ENCODE data around the gene NKAP.
A peak's percentile ranks its signal among the peaks of the same experiment; 100 is the strongest.
"Not testable (repeated sequence)": the region's sequence is repeated elsewhere in the genome, so short reads cannot be mapped to it uniquely, and the experiment has no call there.

The NKAP gene

GRCh38 chrX:119941336-119941735, 2.2 kb downstream of the NKAP start:
- DNase-seq (ENCODE audit: low spot score) (no peak), FAIRE-seq (no peak)

GRCh38 chrX:119935215-119935874, 8.2 kb downstream of the NKAP start:
- DNase-seq (ENCODE audit: low spot score) (no peak), FAIRE-seq (no peak)

GRCh38 chrX:119922391-119922790, 21.2 kb downstream of the NKAP start:
- not testable (repeated sequence) for FAIRE-seq; DNase-seq (ENCODE audit: low spot score)

- DNase-seq (ENCODE audit: low spot score) (no peak), FAIRE-seq (no peak)
Measured at GRCh38 chrX:119919835-119920585, 23.5 kb downstream of the NKAP start.

- DNase-seq (ENCODE audit: low spot score) (no peak), FAIRE-seq (no peak)
Measured at GRCh38 chrX:119917877-119918276, 25.7 kb downstream of the NKAP start.

- no peak for FAIRE-seq
- no peak for DNase-seq (ENCODE audit: low spot score)
Measured at GRCh38 chrX:119916310-119916709, 27.2 kb downstream of the NKAP start.

- FAIRE-seq (no peak), DNase-seq (ENCODE audit: low spot score) (no peak)
Measured at GRCh38 chrX:119900976-119901375, 42.6 kb downstream of the NKAP start.

GRCh38 chrX:119899125-119899524, 44.4 kb downstream of the NKAP start:
- no peak for DNase-seq (ENCODE audit: low spot score)
- FAIRE-seq = no peak

GRCh38 chrX:119895843-119896326, 47.7 kb downstream of the NKAP start, which contains the start of gene AKAP14:
Gene AKAP14, plus strand, starts transcription at chrX:119895893. Its CDS starts 7,331 bp downstream, at chrX:119903224.
- DNase-seq (ENCODE audit: low spot score) (no peak), FAIRE-seq (no peak)

GRCh38 chrX:119891961-119892692, 51.4 kb downstream of the NKAP start:
- DNase-seq (ENCODE audit: low spot score); FAIRE-seq: not testable (repeated sequence)

GRCh38 chrX:119890626-119891025, 52.9 kb downstream of the NKAP start:
- DNase-seq (ENCODE audit: low spot score); FAIRE-seq: not testable (repeated sequence)

GRCh38 chrX:119887721-119888425, 55.7 kb downstream of the NKAP start:
- DNase-seq (ENCODE audit: low spot score) (no peak), FAIRE-seq (no peak)

GRCh38 chrX:119885554-119886428, 57.8 kb downstream of the NKAP start:
- DNase-seq (ENCODE audit: low spot score) = peak; percentile 9
- FAIRE-seq = no peak

GRCh38 chrX:119880552-119881437, 62.8 kb downstream of the NKAP start:
- DNase-seq (ENCODE audit: low spot score) (peak; percentile 40), FAIRE-seq (no peak)

GRCh38 chrX:119880076-119880475, 63.5 kb downstream of the NKAP start:
- FAIRE-seq = no peak

GRCh38 chrX:119878740-119879139, 64.8 kb downstream of the NKAP start:
- FAIRE-seq = no peak
- DNase-seq (ENCODE audit: low spot score) = no peak

More at GRCh38 chrX:119880076-119880475, 63.5 kb downstream of the NKAP start:
- DNase-seq (ENCODE audit: low spot score) = no peak

- peak; percentile 61 for FAIRE-seq
- DNase-seq (ENCODE audit: low spot score) = peak; percentile 73
Measured at GRCh38 chrX:119871599-119872395, 71.8 kb downstream of the NKAP start, which contains the start of the genes NDUFA1 and RNF113A. Gene NDUFA1, plus strand, starts transcription at chrX:119871832. Its CDS starts 80 bp downstream, at chrX:119871912. Gene RNF113A, minus strand, starts transcription at chrX:119871733. Its CDS starts 120 bp downstream, at chrX:119871613.

- DNase-seq (ENCODE audit: low spot score) = no peak
- FAIRE-seq = no peak
Measured at GRCh38 chrX:119871245-119871598, 72.3 kb downstream of the NKAP start.

Data from RCC 7860 (cell line).